ENCODE data around the gene MKNK2. TPM values are rescaled to one million over a fixed set of nuclear protein-coding genes. Genes with fewer than 3 reads are reported as not detected.

Gene MKNK2
- total and polyA plus RNA-seq, 2 of the 13 experiments (the other 11 are each of a cell fraction or from before 2014, with no cell fraction given) = 44.9 to 112 TPM

DNA sequence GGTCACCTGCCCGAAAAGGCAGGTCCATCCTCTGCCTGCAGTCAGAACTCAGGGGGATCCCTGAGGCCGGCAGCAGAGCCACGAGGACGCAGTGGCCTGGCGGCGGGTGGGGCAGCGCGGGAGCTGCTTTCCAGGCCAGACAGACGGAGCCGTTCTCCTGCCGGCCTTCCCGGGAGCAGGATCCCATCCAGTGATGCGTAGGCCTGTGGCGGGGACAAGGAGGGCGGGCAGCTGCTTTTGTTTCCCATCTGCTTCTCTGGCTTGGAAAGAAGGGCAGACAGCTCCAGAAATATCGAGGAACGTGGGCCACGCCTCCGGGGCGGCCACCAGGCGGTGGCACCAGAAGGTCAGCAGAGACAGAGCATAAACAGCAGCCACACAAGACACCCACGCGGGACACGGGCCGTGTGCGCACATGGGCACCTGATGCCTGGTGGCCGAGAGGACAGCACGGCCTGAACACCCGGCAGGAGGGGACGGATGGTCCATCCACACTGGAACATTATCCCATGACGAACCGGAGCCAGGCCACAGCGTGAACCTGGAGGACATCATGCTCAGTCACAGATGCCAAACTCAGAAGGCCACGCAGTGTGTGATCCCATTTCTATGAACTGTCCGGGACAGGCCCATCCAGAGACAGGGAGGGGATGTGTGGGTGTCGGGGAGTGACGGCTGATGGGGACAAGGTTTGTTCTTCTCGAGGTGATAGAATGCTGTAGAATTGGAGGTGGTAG lies 13.9 kb upstream of the MKNK2 start (continued):
- TF ChIP-seq NFKB2 (CRISPR knock-in tag; IDR thresholded peaks at IDR 0.05; ENCODE audit: borderline replicate concordance) (no peak; the same call in none of the 2 replicates), ZNF232 (CRISPR knock-in tag; IDR thresholded peaks at IDR 0.05; ENCODE audit: borderline replicate concordance) (peak; percentile 5; the same call in 1 of the 2 replicates), NCOA5 (CRISPR knock-in tag; IDR thresholded peaks at IDR 0.05) (no peak), ZNF75D (CRISPR knock-in tag; IDR thresholded peaks at IDR 0.05; ENCODE audit: borderline replicate concordance) (no peak), ZNF234 (CRISPR knock-in tag; conservative IDR thresholded peaks at IDR 0.05) (no peak), JARID2 (CRISPR knock-in tag; IDR thresholded peaks at IDR 0.05; ENCODE audit: insufficient replicate concordance) (no peak), ZNF704 (CRISPR knock-in tag; IDR thresholded peaks at IDR 0.05; ENCODE audit: borderline replicate concordance) (0 out of 2 replicates have a peak, but pooled peaks have one; percentile 43), AKNA (CRISPR knock-in tag; IDR thresholded peaks at IDR 0.05; ENCODE audit: borderline replicate concordance) (no peak), FOXP1 (IDR thresholded peaks at IDR 0.05) (no peak), FOXP1 (CRISPR knock-in tag; IDR thresholded peaks at IDR 0.05) (no peak), ZSCAN9 (CRISPR knock-in tag; IDR thresholded peaks at IDR 0.05; ENCODE audit: borderline replicate concordance) (no peak), LCORL (IDR thresholded peaks at IDR 0.05) (no peak), LCORL (CRISPR knock-in tag; IDR thresholded peaks at IDR 0.05) (no peak), ZNF12 (CRISPR knock-in tag; IDR thresholded peaks at IDR 0.05) (no peak), KLF16 (CRISPR knock-in tag; IDR thresholded peaks at IDR 0.05) (no peak; a peak in 1 of 4 replicates), ZNF569 (CRISPR knock-in tag; IDR thresholded peaks at IDR 0.05; ENCODE audit: borderline replicate concordance) (no peak), THAP11 (CRISPR knock-in tag; IDR thresholded peaks at IDR 0.05) (no peak), HES4 (CRISPR knock-in tag; IDR thresholded peaks at IDR 0.05; ENCODE audit: borderline replicate concordance) (no peak; the same call in 1 of the 2 replicates), ZNF10 (CRISPR knock-in tag; IDR thresholded peaks at IDR 0.05; ENCODE audit: borderline replicate concordance, low read depth) (no peak), NFYB (CRISPR knock-in tag; IDR thresholded peaks at IDR 0.05) (no peak)
- TF ChIP-seq, protein P1, sequence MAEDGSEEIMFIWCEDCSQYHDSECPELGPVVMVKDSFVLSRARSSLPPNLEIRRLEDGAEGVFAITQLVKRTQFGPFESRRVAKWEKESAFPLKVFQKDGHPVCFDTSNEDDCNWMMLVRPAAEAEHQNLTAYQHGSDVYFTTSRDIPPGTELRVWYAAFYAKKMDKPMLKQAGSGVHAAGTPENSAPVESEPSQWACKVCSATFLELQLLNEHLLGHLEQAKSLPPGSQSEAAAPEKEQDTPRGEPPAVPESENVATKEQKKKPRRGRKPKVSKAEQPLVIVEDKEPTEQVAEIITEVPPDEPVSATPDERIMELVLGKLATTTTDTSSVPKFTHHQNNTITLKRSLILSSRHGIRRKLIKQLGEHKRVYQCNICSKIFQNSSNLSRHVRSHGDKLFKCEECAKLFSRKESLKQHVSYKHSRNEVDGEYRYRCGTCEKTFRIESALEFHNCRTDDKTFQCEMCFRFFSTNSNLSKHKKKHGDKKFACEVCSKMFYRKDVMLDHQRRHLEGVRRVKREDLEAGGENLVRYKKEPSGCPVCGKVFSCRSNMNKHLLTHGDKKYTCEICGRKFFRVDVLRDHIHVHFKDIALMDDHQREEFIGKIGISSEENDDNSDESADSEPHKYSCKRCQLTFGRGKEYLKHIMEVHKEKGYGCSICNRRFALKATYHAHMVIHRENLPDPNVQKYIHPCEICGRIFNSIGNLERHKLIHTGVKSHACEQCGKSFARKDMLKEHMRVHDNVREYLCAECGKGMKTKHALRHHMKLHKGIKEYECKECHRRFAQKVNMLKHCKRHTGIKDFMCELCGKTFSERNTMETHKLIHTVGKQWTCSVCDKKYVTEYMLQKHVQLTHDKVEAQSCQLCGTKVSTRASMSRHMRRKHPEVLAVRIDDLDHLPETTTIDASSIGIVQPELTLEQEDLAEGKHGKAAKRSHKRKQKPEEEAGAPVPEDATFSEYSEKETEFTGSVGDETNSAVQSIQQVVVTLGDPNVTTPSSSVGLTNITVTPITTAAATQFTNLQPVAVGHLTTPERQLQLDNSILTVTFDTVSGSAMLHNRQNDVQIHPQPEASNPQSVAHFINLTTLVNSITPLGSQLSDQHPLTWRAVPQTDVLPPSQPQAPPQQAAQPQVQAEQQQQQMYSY (CRISPR knock-in tag; IDR thresholded peaks at IDR 0.05) = no peak; the same call in 1 of the 2 replicates

All from HepG2 (cell line).